Astrocyte of the cerebellum (primary cell): Measurements from ENCODE around the gene PUS3.
A peak's percentile ranks its signal among the peaks of the same experiment; 100 is the strongest.

Source experiments
- DNase-seq: peaks from one replicate; pipeline ENCODE4 v3.0.0-alpha.2; 2011; ENCODE audit warnings: low read depth
- H3K4me3 ChIP-seq: 2 replicates; pipeline ENCODE4 v1.5.1; 2011; ENCODE audit warnings: mild to moderate bottlenecking, low read depth, low read length, moderate library complexity
- in situ Hi-C: cut with HindIII; loops from 2 replicates; pipeline ENCODE4 v1.10.0; 2017; ENCODE audit warnings: low sequenced_read_pairs
- TF ChIP-seq, protein P1 (sequence below): IDR thresholded peaks from 2 replicates; pipeline ENCODE4 v1.5.1; 2012; ENCODE audit warnings: low read length, low read depth, moderate library complexity, mild to moderate bottlenecking; ENCODE audit errors: missing control alignments

Gene PUS3

DNA sequence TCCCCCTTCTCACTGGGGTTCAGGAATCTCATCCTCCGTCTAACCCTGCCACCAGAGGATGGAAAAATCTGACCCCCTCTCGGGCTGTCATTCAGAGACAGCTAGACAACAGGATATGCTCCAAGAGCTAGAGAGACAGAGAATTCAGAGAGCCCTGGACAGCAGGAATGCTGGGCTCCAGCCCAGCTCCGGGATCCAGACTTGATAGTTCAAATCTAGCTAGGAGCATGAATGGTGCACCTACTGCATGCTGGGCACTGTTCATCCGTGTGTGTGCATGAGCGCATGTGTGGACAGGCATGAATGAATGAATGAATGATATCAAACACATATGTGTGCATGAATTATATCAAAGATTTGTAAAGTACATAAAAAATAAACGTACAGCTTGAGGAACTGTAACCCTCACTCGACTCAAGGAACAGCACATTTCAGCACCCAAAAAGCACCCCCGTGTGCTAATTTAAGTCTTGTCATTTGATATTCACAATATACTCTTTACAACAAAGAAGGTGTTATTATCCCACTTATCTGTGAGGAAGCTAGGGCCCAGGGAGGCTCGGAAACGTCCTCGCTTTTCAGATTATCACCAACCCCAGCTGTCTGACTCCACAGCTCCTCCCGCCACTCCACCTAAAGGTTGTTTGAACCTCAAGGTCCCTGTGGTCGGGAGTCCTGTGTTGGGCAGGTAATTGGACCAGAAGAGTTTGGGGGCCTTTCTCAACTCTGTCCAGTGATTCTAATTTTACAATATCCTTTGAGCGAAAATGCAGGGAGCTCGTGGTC, 42.2 kb upstream of the PUS3 start:
- H3K4me3 ChIP-seq, result no peak overlapping the region
- no peak for DNase-seq
- in situ Hi-C loops, result no loop called here
- TF ChIP-seq, protein P1, sequence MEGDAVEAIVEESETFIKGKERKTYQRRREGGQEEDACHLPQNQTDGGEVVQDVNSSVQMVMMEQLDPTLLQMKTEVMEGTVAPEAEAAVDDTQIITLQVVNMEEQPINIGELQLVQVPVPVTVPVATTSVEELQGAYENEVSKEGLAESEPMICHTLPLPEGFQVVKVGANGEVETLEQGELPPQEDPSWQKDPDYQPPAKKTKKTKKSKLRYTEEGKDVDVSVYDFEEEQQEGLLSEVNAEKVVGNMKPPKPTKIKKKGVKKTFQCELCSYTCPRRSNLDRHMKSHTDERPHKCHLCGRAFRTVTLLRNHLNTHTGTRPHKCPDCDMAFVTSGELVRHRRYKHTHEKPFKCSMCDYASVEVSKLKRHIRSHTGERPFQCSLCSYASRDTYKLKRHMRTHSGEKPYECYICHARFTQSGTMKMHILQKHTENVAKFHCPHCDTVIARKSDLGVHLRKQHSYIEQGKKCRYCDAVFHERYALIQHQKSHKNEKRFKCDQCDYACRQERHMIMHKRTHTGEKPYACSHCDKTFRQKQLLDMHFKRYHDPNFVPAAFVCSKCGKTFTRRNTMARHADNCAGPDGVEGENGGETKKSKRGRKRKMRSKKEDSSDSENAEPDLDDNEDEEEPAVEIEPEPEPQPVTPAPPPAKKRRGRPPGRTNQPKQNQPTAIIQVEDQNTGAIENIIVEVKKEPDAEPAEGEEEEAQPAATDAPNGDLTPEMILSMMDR, result no peak

DNA sequence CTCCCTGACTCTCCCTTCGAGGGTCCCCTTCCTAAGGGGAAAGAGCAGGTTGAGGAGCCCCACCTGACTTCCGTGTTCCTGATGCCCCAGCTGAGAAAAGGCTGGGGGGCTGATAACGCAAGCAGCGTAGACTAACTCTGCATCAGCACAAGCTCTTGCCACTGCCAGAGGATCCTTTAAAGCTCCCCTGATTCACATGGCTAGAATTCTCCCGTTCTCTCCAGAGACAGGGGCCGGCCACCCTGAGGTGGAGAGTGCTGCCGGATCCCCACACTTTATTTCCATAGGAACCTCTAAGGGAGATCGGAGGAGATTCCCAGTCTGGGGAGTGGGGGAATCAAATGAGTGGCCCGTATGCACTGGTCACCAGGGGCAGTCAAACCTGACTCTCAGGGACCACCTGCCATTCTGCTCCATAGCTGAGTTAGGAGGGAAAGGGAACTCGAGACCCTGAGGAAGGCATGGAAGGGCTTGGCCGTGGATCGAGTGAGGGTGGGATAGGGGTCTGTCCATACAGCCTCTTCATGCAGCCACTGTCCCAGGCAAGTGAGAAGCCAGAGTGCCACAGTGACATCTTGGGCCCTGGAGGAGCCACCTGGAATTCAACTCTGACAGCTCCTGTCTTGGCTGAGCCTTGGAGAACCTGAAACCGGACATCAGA, 41.5 kb upstream of the PUS3 start:
- DNase-seq, result no peak
- in situ Hi-C loops, result no loop called here
- TF ChIP-seq, protein P1, result no peak
- no peak overlapping the region for H3K4me3 ChIP-seq

DNA sequence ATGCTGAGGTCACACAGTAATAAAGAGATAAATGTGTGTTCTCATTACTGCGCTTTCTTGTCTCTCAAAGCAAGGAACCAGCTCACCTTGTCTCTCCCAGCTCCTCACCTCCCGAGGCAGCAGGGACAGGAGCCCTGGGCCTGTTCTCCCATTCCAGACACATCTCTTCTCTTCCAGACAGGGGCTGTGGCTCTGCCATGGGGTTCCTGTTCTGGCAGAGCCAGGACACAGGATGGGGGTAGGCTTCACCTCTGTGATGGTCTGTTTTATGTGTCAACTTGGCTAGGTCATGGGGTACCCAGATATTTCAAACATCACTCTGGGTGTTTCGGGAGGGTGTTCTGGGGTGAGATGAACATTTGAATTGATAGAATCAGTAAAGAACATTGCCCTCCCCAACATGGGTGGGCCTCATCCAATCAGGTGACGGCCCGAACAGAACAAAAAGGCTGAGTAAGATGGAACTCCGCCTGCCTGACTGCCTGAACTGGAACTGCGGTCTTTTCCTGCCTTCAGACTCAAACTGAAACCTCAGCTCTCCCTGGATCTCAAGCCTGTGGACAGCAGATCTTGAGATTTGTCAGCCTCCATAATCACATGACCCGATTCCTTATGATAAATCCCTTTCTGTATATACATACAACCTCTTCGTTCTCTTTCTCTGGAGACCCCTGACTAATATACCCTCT, 40.8 kb upstream of the PUS3 start:
- TF ChIP-seq, protein P1, result no peak
- no peak for DNase-seq
- in situ Hi-C loops, result no loop called here
- no peak overlapping the region for H3K4me3 ChIP-seq

DNA sequence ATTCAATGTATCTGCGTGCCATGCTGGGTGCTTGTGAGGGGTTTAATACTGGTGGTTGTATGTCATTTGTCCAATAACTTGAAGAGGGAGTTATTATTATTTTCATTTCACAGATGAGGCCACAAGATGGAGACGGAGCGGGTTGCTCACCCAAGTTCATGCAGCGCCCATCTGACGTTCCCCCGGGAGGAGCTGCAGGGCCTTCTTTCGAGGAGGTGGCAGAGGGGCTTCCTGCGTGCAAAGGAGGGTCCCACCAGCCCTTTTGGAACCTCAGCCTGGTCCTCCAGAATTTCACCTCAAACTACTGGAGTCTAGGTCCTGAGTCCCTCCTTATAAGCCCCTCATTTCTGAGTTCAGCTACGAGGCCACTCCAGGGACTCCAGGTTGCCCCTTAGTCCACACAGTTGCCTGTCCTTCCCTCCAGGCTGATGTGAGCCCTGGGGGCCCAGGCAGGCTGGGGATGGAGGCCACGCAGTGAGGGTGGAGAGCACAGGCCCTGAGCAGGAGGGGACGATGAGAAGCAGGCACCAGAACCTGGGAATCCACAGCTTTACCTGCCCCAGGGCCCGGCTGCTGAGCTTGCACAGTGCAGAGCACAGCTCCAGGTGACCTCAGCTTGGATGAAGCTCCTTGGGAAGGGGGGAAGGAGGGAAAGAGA, 39.9 kb upstream of the PUS3 start:
- in situ Hi-C loops, result no loop called here
- no peak overlapping the region for H3K4me3 ChIP-seq
- no peak for DNase-seq
- TF ChIP-seq, protein P1, result no peak

DNA sequence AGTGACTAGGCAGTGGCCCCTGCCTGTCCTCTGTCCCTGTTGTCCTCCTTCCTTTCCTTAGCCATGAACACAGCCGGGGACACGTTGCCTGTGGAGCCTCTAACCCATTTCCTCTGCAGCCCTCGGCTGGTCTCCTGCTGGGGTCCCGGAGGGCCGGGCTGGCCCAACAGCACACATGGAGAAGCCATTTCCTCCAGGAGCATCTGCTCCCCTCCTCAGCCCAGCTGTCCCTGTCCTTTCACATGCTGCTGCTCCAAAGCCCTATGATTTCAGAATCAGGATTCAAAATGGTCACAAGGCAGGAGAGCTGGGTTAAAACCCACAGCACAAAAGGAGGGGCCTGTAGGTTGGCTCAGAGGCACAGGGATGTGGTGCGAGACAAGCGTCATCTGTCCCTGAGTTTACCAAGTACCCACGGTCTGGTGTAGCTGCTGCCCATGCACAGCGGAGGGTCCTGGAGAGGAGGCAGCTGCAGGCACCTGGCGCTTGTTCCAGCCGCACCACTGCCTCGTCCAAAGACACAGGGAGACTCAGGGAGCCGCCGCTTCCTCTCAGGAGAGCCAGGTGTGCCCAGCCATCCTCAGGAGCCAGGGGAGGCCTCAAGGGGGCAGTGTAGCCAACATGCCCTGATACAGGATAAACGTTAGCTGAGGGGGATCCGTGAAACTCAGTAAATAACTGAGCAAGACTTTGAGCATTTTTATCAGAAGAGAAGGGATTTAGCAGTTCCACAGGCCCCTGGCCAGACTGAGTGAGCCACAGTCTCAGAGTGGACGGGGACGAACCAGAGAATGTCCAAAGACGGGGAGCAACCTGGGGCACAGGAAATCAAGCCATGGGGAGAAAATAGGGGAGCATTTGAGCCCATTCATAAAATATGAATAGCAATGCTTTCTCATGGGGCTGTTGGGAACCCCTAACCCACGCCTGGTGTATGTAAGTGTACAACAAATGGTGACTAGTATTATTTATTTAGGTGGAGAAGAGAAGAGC, 38.9 kb upstream of the PUS3 start:
- TF ChIP-seq, protein P1, result peak; percentile 85
- peak; percentile 3 for DNase-seq
- H3K4me3 ChIP-seq, result no peak overlapping the region
- in situ Hi-C loops, result no loop called here
